HL-60/S4 (cell line): ENCODE results near the gene PAGE2.
"Not testable (repeated sequence)": the region's sequence is repeated elsewhere in the genome, so short reads cannot be mapped to it uniquely, and the experiment has no call there.

ENCODE experiments used
- in situ Hi-C: fragments of 300-500 bp; cut with MboI; formaldehyde crosslinking; loops from 2 replicates; pipeline ENCODE4 v1.14.3; 2022; ENCODE audit warnings: low sequenced_read_pairs

PAGE2 gene

DNA sequence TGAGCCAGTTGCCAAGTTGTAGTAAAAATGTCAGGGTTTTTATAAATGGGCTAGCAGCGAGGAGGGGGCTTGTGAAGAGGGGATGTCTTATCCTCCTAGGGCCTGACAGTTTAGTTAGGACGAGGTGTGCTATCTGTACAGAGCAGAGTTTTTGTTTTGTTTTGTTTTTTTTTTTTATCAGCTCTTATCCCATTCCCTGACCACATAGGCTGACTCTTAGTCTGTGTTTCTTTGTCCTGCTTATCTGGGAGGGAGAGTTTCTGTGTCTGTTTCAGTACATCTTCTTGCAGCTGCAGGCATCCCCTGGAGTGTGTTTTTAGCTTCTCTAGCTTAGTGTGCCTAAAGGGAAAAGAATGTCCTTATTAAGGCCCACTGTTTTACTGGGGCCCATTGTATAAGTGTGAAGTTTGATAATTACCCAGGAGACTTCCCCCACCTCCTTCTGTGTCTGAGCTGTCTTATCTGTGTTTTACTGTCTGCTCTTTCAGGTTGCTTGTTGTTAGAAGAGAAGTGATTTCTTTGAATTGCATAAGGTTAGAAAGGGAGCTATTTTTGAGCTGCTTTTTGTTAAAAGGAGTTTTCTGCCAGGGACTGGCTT is 32.0 kb downstream of the PAGE2 start:
- in situ Hi-C loops = no loop called here

DNA sequence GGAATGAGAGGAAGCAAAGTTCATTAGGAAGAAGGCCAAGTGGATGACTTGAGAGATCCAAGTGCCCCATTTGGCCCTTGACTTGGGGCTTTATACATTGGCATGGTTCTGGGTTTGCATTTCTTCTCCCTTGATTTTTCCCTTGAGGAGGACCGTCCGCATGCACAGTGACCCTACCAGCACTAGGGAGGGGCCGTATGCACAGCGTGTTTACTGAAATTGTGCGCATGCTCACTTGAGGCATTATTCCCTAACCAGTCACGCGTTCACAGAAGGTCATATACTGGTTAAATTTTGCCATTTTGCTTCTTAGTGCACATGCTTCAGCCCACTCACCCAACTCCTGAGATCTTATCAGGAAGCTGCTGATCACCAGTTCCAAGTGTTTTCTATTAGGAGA is 35.1 kb downstream of the PAGE2 start:
- in situ Hi-C loops = no loop called here

- in situ Hi-C loops = no loop called here
Measured at GRCh38 chrX:55127692-55128091, 38.9 kb downstream of the PAGE2 start.

DNA sequence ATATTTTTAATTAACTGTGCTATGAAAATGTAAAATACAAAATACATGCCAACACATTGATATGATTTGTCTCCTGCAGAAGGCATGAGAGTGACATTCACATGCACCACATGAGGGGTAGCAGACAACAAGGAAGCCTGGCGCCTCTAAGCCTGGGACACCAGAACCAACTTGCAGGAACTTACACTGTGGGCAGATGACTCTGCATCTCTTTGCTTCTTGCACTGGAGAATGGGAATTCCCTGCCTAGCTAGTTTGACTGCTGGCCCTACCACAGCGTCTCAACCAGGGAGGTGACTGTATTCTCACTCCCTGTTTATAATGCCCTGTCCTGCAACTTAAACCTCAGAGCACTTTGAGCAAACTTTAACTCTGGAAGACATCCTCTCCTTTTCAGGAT is 40.5 kb downstream of the PAGE2 start:
- in situ Hi-C loops = no loop called here

GRCh38 chrX:55130481-55130880 is 41.7 kb downstream of the PAGE2 start:
- in situ Hi-C loops = no loop called here

GRCh38 chrX:55132416-55132815 is 43.6 kb downstream of the PAGE2 start:
- in situ Hi-C loops = no loop called here

DNA sequence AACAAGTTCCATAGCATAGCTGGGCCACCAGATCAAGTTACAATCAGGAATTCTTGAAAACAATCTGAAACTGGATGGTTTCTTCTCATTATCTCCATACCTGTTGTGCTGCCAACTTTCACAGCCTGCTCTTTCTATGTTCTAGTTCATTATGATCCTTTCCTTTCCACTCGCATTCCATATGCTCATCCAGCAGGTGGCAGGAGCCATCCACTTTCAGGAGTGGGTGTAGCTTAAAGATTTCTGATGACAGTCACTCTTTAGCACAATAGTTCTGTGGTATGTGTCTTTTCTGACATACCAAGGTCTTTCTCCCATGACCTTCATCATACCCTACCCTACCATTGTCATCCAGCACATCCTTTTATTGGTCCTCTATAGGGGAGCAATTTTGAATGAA is 46.4 kb downstream of the PAGE2 start:
- in situ Hi-C loops = no loop called here

DNA sequence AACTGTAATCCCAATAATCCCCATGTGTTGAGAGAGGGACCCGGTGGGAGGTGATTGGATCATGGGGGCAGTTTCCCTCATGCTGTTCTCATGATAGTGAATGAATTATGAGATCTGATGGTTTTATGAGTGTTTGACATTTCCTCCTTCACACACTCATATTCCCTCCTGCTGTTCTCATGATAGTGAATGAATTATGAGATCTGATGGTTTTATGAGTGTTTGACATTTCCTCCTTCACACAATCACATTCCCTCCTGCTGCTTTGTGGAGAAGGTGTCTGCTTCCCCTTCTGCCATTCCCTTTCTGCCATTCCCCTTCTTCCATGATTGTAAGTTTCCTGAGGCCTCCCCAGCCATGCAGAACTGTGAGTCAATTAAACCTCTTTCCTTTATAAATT is 52.0 kb downstream of the PAGE2 start:
- in situ Hi-C loops = not testable (repeated sequence)
